Astrocyte (in vitro differentiated cells and primary cell): Measurements from ENCODE around the gene CDKN2B. TPM values are rescaled to one million over a fixed set of nuclear protein-coding genes. Genes with fewer than 3 reads are reported as not detected.
A peak's percentile ranks its signal among the peaks of the same experiment; 100 is the strongest.

ENCODE experiments used
- DNase-seq: peaks from one replicate; pipeline ENCODE4 v3.0.0-alpha.2; 2010; ENCODE audit warnings: low read depth
- FAIRE-seq: peaks from 2 replicates; lab custom pipeline; 2011; peaks lifted over from hg19 to GRCh38; lab: Jason Lieb, UNC
- H2AFZ ChIP-seq: 2 replicates; pipeline ENCODE4 v1.6.0; 2012; ENCODE audit warnings: low read depth, low read length, inconsistent platforms
- H3K27ac ChIP-seq: 2 replicates; pipeline ENCODE4 v1.5.1; 2011; ENCODE audit warnings: low read depth, low read length, inconsistent platforms
- H3K27me3 ChIP-seq: 2 replicates; pipeline ENCODE4 v1.6.0; 2011; ENCODE audit warnings: low read length, inconsistent platforms; ENCODE audit not compliant: insufficient read depth
- H3K36me3 ChIP-seq: 2 replicates; pipeline ENCODE4 v1.5.1; 2011; ENCODE audit warnings: low read length, inconsistent platforms; ENCODE audit not compliant: insufficient read depth
- H3K4me1 ChIP-seq: 2 replicates; pipeline ENCODE4 v1.5.1; 2011; ENCODE audit warnings: low read length, inconsistent platforms; ENCODE audit not compliant: insufficient read depth
- H3K4me2 ChIP-seq: 2 replicates; pipeline ENCODE4 v1.6.0; 2012; ENCODE audit warnings: low read length, inconsistent platforms
- H3K4me3 ChIP-seq: 2 replicates; pipeline ENCODE4 v1.5.1; 2011; ENCODE audit warnings: low read depth, mild to moderate bottlenecking, low read length, inconsistent platforms; ENCODE audit not compliant: insufficient read depth
- H3K79me2 ChIP-seq: 2 replicates; pipeline ENCODE4 v1.6.0; 2012; ENCODE audit warnings: mild to moderate bottlenecking, low read length, inconsistent platforms; ENCODE audit not compliant: insufficient read depth
- H3K9ac ChIP-seq: 2 replicates; pipeline ENCODE4 v1.6.0; 2012; ENCODE audit warnings: mild to moderate bottlenecking, low read length, inconsistent platforms
- H3K9me3 ChIP-seq: 2 replicates; pipeline ENCODE4 v1.5.1; 2012; ENCODE audit warnings: low read depth, mild to moderate bottlenecking, low read length, inconsistent platforms; ENCODE audit not compliant: insufficient read depth
- H4K20me1 ChIP-seq: 2 replicates; pipeline ENCODE4 v1.6.0; 2012; ENCODE audit warnings: low read length, inconsistent platforms; ENCODE audit not compliant: insufficient read depth
- H3K27ac Mint-ChIP-seq: one replicate; pipeline ENCODE4 v1.8.0; 2021; ENCODE audit warnings: mild to moderate bottlenecking, mixed read lengths; ENCODE audit not compliant: unreplicated experiment
- H3K27me3 Mint-ChIP-seq: one replicate; pipeline ENCODE4 v1.8.0; 2021; ENCODE audit warnings: low read depth, mixed read lengths; ENCODE audit not compliant: unreplicated experiment
- H3K36me3 Mint-ChIP-seq: one replicate; pipeline ENCODE4 v1.8.0; 2021; ENCODE audit warnings: low read depth, mixed read lengths; ENCODE audit not compliant: unreplicated experiment
- H3K4me1 Mint-ChIP-seq: one replicate; pipeline ENCODE4 v1.8.0; 2021; ENCODE audit warnings: low read depth, mixed read lengths; ENCODE audit not compliant: unreplicated experiment
- H3K4me3 Mint-ChIP-seq: one replicate; pipeline ENCODE4 v1.8.0; 2021; ENCODE audit warnings: mild to moderate bottlenecking, moderate library complexity, mixed read lengths; ENCODE audit not compliant: unreplicated experiment
- H3K9me3 Mint-ChIP-seq: one replicate; pipeline ENCODE4 v1.8.0; 2021; ENCODE audit warnings: mild to moderate bottlenecking, mixed read lengths; ENCODE audit not compliant: unreplicated experiment
- CTCF ChIP-seq: IDR thresholded peaks from 2 replicates; pipeline ENCODE4 v1.5.1; 2011; ENCODE audit warnings: low read depth, mild to moderate bottlenecking, inconsistent platforms, low read length, moderate library complexity; ENCODE audit not compliant: insufficient read depth
- EZH2 ChIP-seq: IDR thresholded peaks from 2 replicates; pipeline ENCODE4 v1.6.1; 2012; ENCODE audit warnings: mild to moderate bottlenecking, low read length, inconsistent platforms; ENCODE audit not compliant: insufficient read depth
- total RNA-seq: library from RNA; stranded (reverse); gene quantifications from 2 replicates; pipeline ENCODE4 v1.2.1, GENCODE V29; 2021

Gene CDKN2B
- total RNA-seq, 1 donor from 2014 or later, result 306 TPM

- no peaks in the 10 kb centered on the region for H3K9me3 Mint-ChIP-seq
- Histone ChIP-seq H3K36me3 (peaks cover 4% of the 10 kb centered on the region), H3K9me3 (no peaks in the 10 kb centered on the region), H3K4me2 (no peak overlapping the region), H3K9ac (no peak overlapping the region), H3K79me2 (peaks cover 29% of the 10 kb centered on the region), H3K4me3 (no peak overlapping the region), H3K27ac (no peak overlapping the region), H3K4me1 (peaks cover 3% of the 10 kb centered on the region), H3K27me3 (no peaks in the 10 kb centered on the region), H2AFZ (no peak overlapping the region), H4K20me1 (peaks cover 16% of the 10 kb centered on the region)
- no peak overlapping the region for H3K4me3 Mint-ChIP-seq
- DNase-seq, result no peak
- TF ChIP-seq EZH2, result no peak
- no peak for TF ChIP-seq CTCF
- H3K36me3 Mint-ChIP-seq, result peaks cover 5% of the 10 kb centered on the region
- peaks cover 1% of the 10 kb centered on the region for H3K4me1 Mint-ChIP-seq
- peaks cover 6% of the 10 kb centered on the region for H3K27me3 Mint-ChIP-seq
- peak; percentile 45 for FAIRE-seq
- no peak overlapping the region for H3K27ac Mint-ChIP-seq
Measured at GRCh38 chr9:22010866-22011625, 1.9 kb upstream of the CDKN2B start.

- DNase-seq, result no peak
- Histone ChIP-seq H3K36me3 (peaks cover 10% of the 10 kb centered on the region), H3K4me2 (peak overlapping the region; percentile 90), H3K9me3 (no peaks in the 10 kb centered on the region), H3K9ac (peak overlapping the region; percentile 31), H2AFZ (peak overlapping the region; percentile 4), H4K20me1 (peaks cover 32% of the 10 kb centered on the region), H3K27ac (peak overlapping the region; percentile 44), H3K4me1 (peaks cover 14% of the 10 kb centered on the region), H3K79me2 (peaks cover 45% of the 10 kb centered on the region), H3K4me3 (peak overlapping the region; percentile 30), H3K27me3 (no peaks in the 10 kb centered on the region)
- no peak for FAIRE-seq
- Mint-ChIP-seq H3K27ac (peak overlapping the region; percentile 28), H3K9me3 (no peaks in the 10 kb centered on the region), H3K4me1 (peaks cover 9% of the 10 kb centered on the region), H3K27me3 (peaks cover 6% of the 10 kb centered on the region), H3K4me3 (peak overlapping the region; percentile 94), H3K36me3 (peaks cover 17% of the 10 kb centered on the region)
- TF ChIP-seq CTCF, result no peak
- TF ChIP-seq EZH2, result no peak
Measured at GRCh38 chr9:22009506-22009867, 382 bp upstream of the CDKN2B start.

GRCh38 chr9:22008384-22008716 is 755 bp downstream of the CDKN2B start:
- Mint-ChIP-seq H3K27ac (peak overlapping the region; percentile 93), H3K36me3 (peaks cover 17% of the 10 kb centered on the region), H3K27me3 (peaks cover 6% of the 10 kb centered on the region), H3K4me3 (peak overlapping the region; percentile 94), H3K9me3 (no peaks in the 10 kb centered on the region), H3K4me1 (peaks cover 16% of the 10 kb centered on the region)
- H3K9me3 ChIP-seq, result no peaks in the 10 kb centered on the region
- no peak overlapping the region for H2AFZ ChIP-seq
- H3K27ac ChIP-seq, result peak overlapping the region; percentile 96
- FAIRE-seq (peak; percentile 47), DNase-seq (no peak)
- no peaks in the 10 kb centered on the region for H3K27me3 ChIP-seq
- H3K79me2 ChIP-seq, result peaks cover 56% of the 10 kb centered on the region
- no peak for TF ChIP-seq EZH2
- TF ChIP-seq CTCF, result no peak
- H3K9ac ChIP-seq, result peak overlapping the region; percentile 96
- peak overlapping the region; percentile 96 for H3K4me3 ChIP-seq
- H3K4me2 ChIP-seq, result peak overlapping the region; percentile 90
- H3K36me3 ChIP-seq, result peaks cover 19% of the 10 kb centered on the region
- H4K20me1 ChIP-seq, result peaks cover 41% of the 10 kb centered on the region
- H3K4me1 ChIP-seq, result peaks cover 14% of the 10 kb centered on the region
